Measurements from ENCODE around the gene USB1.

The USB1 gene

GRCh38 chr16:58021661-58022551 is 20.7 kb downstream of the USB1 start:
- no peak for DNase-seq

GRCh38 chr16:58022601-58023371 is 21.6 kb downstream of the USB1 start:
- no peak for DNase-seq

- no peak for DNase-seq
These were observed 23.5 kb downstream of the USB1 start for GRCh38 chr16:58024486-58025350.

- peak; percentile 44 to 45 for DNase-seq
These were observed 24.3 kb downstream of the USB1 start, which contains the start of gene MMP15 for GRCh38 chr16:58025351-58026138. MMP15 (plus strand) TSS chr16:58025754; CDS start chr16:58026351, 597 bp downstream.

GRCh38 chr16:58026139-58026704 is 25.0 kb downstream of the USB1 start:
- no peak for DNase-seq

GRCh38 chr16:58026705-58027160 is 25.5 kb downstream of the USB1 start:
- peak; percentile 23 to 28 for DNase-seq

- no peak for DNase-seq
These were observed 26.1 kb downstream of the USB1 start for GRCh38 chr16:58027161-58027915.

- no peak for DNase-seq
These were observed 26.8 kb downstream of the USB1 start for GRCh38 chr16:58027916-58028455.

- DNase-seq, result no peak
These were observed 27.4 kb downstream of the USB1 start for GRCh38 chr16:58028541-58029070.

GRCh38 chr16:58029410-58029809 is 28.2 kb downstream of the USB1 start:
- no peak for DNase-seq

- DNase-seq, result no peak
These were observed 29.1 kb downstream of the USB1 start for GRCh38 chr16:58030136-58030840.

GRCh38 chr16:58031016-58031800 is 30.0 kb downstream of the USB1 start:
- no peak for DNase-seq

- no peak for DNase-seq
These were observed 31.6 kb downstream of the USB1 start for GRCh38 chr16:58032710-58033293.

- no peak for DNase-seq
These were observed 33.0 kb downstream of the USB1 start for GRCh38 chr16:58034128-58034685.

- DNase-seq, result no peak
These were observed 33.6 kb downstream of the USB1 start for GRCh38 chr16:58034774-58035173.

- no peak for DNase-seq
These were observed 34.4 kb downstream of the USB1 start for GRCh38 chr16:58035356-58036170.

- no peak for DNase-seq
These were observed 35.7 kb downstream of the USB1 start for GRCh38 chr16:58036943-58037342.
